Right lobe of liver (tissue), 4 donors: Measurements from ENCODE around the gene NADSYN1.

Source experiments
- POLR2A ChIP-seq: fragments of 450-650 bp; IDR thresholded peaks from one replicate; pipeline ENCODE4 v1.6.1; 2017; ENCODE audit warnings: antibody characterized with exemption, mild to moderate bottlenecking
- TF ChIP-seq, protein P1 (sequence below), 4 donors: fragments of 200-600 bp in 3 of 4; fragments of 450-650 bp in 1 of 4; IDR thresholded peaks; one replicate each; pipeline versions ENCODE4 v1.5.1 to v1.8.0; 2016 to 2022; ENCODE audit warnings: antibody characterized with exemption in 4 of 4, mild to moderate bottlenecking in 2 of 4
- donor health status: DM: no; HTN: no; CAD: no.
- donor health status: DM: no; HTN: no; CAD: no.
- donor health status: DM: no; HTN: yes; CAD: no.

DNA sequence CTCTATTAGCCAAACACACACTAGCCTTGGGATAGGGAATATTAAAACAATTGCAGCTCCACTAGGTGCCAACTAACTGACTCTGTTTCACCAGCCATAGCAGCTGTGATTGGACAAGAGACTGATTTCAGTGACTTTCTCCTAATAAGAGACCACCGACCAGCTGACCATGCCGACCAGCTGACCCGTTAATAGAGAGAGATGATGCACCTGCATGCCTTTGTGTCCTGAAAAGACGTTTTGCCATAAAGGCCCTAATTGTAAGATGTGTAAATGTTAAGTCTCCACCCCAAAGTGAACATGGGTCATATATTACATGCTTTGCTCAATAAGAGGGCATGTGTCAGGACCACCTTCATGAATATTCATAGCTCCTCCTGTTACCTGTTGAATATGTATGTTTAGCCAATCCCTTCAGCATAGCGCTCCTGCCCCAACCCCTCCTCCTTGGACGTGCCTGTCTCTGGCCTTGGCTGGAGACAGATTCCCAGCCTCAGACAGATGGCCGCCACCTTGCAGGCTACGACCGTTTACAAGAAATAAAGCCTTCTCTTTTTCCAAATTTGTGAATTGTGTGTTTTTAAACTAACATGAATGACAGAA, 1.3 kb upstream of the NADSYN1 start:
- no peak for TF ChIP-seq POLR2A
- TF ChIP-seq, protein P1, sequence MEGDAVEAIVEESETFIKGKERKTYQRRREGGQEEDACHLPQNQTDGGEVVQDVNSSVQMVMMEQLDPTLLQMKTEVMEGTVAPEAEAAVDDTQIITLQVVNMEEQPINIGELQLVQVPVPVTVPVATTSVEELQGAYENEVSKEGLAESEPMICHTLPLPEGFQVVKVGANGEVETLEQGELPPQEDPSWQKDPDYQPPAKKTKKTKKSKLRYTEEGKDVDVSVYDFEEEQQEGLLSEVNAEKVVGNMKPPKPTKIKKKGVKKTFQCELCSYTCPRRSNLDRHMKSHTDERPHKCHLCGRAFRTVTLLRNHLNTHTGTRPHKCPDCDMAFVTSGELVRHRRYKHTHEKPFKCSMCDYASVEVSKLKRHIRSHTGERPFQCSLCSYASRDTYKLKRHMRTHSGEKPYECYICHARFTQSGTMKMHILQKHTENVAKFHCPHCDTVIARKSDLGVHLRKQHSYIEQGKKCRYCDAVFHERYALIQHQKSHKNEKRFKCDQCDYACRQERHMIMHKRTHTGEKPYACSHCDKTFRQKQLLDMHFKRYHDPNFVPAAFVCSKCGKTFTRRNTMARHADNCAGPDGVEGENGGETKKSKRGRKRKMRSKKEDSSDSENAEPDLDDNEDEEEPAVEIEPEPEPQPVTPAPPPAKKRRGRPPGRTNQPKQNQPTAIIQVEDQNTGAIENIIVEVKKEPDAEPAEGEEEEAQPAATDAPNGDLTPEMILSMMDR (IDR thresholded peaks at IDR 0.05), result no peak
